GM18520 (cell line): ENCODE results near the gene SMPDL3B.
"Not testable (repeated sequence)": the region's sequence is repeated elsewhere in the genome, so short reads cannot be mapped to it uniquely, and the experiment has no call there.

Source experiments
- ATAC-seq: cut with Tn5 transposase; IDR thresholded peaks from one replicate; pipeline ENCODE4 v1.9.1; 2021; ENCODE audit not compliant: unreplicated experiment

SMPDL3B gene

DNA sequence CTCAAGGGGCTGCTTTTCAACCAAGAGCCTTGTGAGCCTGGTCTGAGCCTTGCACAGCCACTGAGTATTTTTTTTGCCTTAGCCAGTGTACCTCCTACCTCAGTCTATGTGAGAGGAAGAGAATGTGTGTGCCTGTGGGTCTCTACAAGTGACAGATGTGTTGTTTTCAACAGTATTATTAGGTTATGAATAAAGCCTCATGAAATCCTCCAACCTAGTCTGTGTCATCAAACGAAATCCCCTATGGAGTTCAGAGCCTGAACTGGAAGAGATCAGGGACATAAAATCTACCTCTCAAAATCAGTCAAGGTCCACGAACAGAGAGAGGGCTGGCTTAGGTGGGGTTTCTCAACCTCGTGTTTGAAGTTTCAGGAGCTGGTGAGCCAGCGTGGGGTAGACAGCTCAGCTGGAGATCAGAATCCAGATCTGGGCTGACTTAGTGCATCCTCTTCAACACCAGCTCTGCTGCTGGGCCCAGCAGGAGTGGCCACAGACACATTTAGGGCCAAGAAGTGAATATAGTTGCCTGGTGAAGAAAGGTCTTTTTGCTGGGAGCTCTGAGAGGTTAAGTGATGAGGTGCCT is 33.2 kb downstream of the SMPDL3B start:
- ATAC-seq: no peak

DNA sequence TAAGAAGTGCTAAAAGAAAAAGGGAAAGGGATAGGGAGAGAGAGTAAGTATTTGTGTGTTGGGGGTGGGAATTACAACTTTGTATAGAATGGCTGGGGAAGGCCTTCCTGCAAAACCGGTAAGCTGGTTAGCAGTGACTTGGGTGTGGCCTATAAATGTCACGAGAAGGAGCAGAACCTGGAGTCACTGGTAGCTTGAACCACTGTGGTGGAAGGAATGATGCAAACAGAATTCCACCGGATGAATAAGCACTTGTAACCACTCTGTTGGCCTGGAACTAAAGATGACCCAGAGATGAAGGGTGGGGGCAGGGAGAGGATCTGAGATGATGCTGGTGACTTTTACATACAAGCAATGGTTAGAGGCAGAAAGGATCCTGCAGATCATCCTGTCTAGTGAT is 33.9 kb downstream of the SMPDL3B start:
- no peak for ATAC-seq

DNA sequence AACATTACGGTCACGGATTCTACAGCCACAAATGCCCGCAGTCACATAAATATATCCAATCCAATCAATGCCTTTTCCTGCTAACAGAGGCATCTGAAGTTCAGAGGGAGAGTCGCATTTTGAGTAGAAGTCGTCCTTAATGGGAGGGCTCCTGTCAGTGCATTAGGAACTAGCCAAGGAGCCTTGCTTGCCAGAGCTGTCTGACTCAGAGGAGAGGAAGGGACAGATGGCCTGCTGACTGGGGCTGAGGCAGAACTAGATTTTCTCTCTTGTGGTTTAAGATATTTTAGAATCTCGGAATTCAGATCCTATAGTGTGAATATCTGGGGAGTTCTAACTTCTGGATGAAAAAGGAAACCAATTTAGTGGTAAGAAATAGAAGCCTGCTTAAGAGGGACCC is 35.6 kb downstream of the SMPDL3B start:
- ATAC-seq: no peak

DNA sequence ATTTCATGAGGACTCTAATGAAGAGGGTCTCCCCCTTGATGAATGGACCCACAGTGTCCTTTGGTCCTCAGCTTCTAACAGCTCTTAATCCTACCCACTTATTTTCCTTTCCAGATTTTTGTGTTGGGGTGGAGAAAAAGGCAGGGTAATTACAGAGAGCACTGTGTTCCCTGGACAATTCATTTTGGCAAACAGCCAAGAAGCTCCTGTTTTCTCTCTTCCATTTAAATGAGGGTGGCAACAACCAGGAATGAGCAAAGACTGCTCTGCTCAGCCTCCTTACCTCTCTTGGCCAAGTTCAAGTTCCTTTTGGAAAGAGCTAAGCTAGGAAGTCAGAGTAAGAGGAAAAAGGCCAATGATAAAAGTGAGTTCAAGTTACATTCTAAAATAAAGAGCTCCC is 36.9 kb downstream of the SMPDL3B start:
- no peak for ATAC-seq

DNA sequence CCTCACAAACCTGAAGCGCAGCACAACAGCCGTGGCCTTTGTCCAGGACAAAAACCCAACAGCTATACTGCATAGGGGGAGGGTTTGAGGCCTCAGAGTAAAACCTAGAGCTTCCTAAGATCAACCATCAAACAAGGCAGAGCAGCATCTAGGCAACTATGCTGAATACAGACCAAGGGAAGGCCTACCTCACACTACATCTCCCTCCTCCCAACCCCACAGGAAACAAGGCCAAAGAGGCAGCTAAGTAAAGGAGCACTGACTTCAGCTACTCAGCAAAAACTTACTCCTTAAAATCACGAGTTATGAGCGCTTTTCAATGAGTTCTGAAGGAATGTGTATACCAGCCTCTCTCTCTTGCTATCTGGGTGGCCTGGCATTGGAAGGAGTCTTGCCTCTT is 37.3 kb downstream of the SMPDL3B start:
- no peak for ATAC-seq

DNA sequence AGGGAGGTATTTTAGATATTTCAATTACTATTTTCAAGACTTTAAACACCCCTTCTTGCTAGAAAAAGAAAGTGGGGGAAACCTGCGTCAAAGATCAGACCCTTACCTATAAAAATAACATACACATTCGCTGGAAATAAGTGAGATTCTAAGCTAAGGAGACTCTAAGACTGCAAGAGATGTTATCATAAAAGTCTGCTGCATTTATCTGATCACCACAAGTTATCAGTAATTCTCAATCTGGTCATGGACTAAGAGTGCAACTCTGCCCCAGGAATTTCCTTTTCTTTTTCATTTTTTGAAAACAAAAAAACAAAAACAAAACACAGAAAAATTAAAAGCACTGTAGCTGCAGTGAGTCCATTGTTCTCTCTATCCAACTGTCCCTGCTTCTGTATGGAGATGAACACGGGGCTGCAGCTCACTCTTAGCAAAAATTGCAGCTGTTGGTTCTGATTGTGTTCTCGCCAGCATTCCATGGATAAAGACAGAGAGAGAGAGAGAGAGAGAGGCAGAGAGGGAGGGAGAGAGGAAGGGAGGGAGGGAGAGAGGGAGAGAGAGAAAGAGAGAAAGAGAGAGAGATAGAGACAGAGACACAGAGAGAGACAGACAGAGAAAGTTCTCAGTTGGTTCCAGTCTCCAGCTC is 39.1 kb downstream of the SMPDL3B start:
- ATAC-seq: no peak

DNA sequence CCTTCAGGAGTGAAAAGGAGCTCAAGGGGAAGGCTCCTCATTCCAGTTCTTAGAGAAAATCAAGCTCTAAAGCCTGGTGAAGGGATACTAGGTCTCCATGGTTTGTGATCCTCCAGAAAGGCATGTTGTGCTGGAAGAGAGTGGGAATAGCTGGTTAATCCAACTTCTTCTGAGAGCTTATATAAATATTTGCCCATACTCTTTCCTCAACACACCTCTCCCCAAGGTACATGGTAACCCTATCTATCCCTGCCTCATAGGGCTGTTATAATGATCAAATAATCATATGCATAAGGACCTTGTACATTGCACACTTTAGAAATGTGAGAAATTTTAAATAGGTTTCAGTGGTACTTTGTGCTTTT is 39.6 kb downstream of the SMPDL3B start:
- no peak for ATAC-seq

DNA sequence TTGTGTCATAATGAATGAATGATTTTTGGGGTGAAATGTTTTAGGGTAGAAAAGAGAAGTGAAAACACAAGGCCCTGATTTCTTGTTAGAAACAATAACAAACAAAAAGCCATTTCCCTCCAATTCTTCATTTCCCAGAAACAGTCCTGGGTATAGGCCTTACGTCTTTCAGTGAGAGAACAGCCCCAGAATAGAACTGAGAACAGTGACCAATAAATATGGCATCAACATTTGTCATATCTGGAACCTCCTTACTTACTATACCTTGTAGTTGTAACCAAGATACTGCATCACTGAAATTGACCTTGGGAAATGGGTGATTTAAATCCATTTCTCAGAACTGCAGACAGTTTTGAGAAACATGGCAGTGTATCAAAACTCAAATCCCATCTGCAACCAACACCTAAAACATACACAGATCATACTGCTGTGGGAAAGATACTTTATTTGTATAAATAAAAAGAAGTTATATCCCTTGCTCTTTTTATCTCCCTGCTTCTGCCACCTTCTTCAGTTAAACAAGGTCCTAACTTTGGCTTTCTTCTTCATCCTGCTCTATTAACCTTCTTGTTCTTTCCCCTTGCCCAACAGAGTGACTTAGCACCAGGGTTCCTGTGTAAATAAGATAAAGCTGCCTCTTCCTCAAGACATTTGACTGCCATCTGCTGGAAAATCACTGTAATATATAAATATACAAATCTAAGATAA is 44.5 kb downstream of the SMPDL3B start:
- no peak for ATAC-seq

DNA sequence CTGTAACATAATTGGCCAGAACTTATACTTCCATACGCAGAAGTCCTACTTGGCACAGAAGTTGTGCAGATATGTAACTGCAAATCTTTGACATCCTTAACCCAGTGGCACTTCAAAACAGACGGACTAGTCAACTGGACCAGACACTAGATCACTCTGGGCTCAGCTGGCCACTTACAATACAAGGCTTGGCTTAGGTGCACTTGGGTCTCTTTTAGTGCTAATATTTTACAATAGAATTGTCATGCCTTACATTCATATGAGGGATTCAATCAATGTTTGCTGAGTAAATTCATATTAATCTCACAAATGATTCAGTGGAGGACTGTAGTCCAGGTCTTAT is 45.0 kb downstream of the SMPDL3B start:
- no peak for ATAC-seq

DNA sequence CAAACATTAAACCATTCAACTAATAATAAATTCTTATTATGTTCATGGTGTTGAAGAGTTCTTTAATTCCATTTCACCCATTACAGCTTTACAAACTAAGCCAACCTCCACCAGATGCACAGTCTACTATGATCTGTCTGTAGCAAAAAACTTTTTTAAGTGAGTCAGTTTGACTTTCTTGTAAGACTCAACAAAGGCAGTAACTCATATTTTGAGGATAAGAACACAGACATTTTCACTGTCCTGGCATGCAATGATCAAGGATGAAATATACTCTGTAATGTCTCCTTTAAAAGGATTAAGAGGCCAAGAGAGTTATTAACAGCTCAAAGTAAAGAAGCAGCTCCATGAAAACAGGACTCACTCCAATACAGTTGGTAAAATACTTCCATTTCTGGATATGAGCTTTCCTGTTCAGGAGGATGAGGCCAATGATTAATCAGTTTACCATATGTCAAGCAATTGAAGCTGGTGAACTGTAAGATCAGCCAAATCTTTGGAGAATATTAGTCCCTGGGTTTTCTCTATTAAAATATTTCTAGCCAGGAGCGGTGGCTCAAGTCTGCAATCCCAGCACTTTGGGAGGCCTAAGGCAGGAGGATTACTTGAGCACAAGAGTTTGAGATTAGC is 45.5 kb downstream of the SMPDL3B start:
- ATAC-seq: no peak

DNA sequence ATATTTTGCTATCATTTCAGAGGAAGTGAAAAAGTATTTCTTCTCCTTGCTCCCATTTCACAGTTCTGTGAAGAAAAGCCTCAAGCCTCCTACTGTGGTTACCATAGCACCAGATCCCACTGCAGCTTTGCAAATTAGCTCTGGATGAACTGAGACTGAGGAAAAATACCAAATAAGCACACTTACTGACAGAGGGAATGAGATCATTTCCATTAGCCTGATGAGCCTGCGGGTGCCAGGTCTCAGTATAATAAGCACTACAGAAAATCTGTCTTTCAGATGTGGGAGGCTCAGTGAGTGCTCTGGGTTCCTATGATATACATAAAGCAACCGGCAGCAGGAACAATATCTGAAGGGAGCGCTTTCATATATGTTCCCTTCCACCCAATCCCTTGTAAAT is 46.3 kb downstream of the SMPDL3B start:
- no peak for ATAC-seq

DNA sequence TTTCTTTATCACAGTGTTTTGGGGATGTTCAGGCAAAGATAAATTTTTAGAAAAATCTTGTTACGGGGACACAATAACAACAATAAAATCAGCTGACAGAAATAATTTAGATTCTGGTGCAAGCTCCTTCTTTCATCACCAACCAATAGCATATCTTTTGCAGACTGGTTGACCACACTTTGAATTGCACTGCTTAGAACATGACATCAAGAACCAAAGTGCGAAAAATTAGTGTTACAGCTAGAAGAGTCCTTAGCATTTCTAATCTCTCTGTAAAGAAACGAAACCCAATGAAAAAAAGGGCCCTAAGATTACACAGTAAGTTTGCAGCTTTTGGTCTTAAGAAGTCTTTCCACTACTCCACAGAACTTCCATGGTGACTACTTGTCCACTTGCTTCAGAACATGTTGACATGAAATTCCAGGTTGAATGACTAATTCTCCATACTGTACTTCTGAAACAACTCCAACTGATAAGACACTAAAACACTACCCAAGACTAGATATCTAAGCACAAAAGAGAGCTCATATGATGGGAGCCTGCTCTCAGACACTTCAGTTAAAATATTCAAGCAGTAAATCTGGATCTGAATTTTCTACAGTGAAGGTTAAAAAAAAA is 56.2 kb downstream of the SMPDL3B start:
- ATAC-seq: no peak

DNA sequence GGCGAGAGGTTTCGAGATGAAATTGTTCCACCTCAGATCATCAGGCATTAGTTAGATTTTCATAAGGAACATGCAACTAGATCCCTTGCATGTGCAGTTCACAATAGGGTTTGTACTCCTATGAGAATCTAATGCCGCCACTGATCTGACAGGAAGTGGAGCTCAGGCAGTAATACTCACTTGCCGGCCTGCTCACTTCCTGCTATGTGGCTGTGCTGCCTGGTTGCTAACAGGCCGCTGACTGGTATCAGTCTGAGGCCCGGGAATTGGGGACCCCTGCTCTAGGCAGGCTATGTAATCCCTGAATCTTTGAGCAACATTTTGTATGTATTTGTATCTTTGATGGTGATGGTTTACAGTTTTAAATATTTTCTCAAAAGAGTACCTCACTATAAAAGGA is 57.5 kb downstream of the SMPDL3B start:
- ATAC-seq: no peak

DNA sequence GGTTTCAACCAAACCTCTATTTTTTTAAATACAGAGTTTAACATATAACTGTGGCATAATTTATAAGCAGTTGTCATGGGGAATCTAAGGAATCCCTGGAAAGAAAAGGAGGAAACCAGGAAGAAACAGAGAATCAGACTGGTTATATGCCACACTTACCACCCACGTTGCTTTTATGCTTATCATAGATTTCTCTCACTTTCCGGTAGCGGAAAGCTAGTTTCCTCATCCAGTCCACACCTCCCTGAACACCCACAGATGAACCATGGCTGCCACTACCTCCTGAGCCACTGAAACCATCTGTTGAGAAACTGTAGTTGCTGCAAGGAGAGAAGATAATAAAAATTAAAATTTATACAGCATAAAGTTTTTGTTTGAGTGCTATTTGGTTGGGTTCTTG is 58.4 kb downstream of the SMPDL3B start:
- no peak for ATAC-seq

DNA sequence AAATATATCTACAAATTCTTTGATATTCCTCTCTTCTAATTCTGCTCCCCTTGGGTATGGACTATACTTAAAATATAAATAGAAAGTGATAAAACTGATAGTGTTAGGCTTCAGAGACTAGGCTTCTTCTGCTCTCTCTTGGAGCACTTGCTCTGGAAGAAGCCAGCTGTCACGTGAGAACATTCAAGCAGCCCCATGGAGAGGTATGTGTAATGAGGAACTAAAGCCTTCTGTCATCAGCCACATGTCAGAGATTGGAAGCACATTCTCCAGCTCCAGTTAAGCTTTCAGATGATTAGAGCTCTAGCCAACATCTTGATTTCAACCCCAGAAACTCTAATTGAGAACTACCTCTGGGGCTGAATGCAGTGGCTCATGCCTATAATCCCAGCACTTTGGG is 59.3 kb downstream of the SMPDL3B start:
- ATAC-seq: no peak

DNA sequence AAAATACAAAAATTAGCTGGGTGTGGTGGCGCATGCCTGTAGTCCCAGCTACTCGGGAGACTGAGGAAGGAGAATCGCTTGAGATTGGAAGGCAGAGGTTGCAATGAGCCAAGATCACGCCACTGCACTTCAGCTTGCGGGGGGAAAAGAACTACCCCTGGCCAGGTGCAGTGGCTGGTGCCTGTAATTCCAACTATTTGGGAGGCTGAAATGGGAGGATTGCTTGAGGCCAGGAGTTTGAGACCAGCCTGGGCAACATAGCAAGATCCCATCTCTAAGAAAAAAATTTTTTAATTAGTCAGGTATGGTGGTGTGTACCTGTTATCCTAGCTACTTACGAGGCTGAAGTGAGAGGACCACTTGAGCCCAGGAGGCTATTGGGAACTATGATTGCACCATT is 59.7 kb downstream of the SMPDL3B start:
- not testable (repeated sequence) for ATAC-seq

DNA sequence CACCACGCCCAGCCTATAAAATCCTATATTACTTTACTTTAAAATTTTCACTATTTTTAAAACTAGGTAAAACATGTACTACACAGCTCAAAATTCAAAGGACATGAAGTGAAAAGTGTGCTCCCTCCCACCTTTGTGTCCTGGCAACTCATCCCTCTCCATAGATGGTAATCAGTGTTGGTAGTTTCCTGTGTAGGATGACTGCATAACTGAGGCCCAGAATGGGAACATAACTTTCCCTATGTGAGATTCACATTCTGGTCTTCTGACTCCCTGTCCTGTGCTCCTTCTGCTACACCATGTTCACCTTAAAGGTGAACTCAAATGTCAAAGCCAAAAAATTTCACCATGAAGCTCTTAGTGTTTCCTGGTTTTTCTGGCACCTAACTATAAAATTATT is 64.3 kb downstream of the SMPDL3B start:
- no peak for ATAC-seq

DNA sequence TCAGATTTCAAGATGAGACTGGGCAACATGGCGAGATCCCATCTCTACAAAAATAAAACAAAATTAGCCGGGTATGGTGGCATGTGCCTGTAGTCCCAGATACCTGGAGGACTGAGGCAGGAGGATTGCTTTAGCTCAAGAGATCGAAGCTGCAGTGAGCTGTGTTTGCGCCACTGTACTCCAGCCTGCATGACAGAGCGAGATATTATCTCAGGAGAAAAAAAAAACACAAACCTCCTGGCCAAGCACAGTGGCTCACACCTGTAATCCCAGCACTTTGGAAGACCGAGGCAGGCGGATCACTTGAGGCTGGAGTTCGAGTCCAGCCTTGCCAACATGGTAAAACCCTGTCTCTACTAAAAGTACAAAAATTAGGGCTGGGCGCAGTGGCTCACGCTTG is 67.8 kb downstream of the SMPDL3B start:
- no peak for ATAC-seq

DNA sequence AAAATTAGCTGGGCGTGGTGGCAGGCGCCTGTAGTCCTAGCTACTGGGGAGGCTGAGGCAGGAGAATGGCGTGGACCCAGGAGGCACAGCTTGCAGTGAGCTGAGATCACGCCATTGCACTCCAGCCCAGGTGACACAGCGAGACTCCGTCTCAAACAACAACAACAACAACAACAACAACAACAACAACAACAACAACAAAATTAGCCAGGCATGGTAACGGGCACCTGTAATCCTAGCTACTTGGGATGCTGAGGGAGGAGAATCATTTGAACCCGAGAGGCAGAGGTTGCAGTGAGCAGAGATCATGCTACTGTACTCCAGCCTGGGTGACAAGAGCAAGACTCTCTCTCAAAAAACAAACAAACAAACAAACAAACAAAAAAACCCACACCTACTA is 68.3 kb downstream of the SMPDL3B start:
- ATAC-seq: not testable (repeated sequence)
